Peyer's patch (tissue), 4 donors: ENCODE measurements around the gene CLEC7A. TPM values are rescaled to one million over a fixed set of nuclear protein-coding genes. Genes with fewer than 3 reads are reported as not detected.

ENCODE experiments used
- DNase-seq, 3 donors: peaks; one replicate each; pipeline ENCODE4 v3.0.0-alpha.2; 2017 to 2019
- H3K27ac ChIP-seq, 4 donors: fragments of 200-600 bp; sonication (generic); one replicate each; pipeline ENCODE4 v1.5.1; 2016 to 2019
- H3K27me3 ChIP-seq, 2 donors: fragments of 200-600 bp; sonication (generic); one replicate each; pipeline ENCODE4 v1.5.1; 2019
- H3K36me3 ChIP-seq, 3 donors: fragments of 200-600 bp; sonication (generic); one replicate each; pipeline ENCODE4 v1.5.1; 2016 to 2019
- H3K4me1 ChIP-seq, 4 donors: fragments of 200-600 bp; sonication (generic); one replicate each; pipeline ENCODE4 v1.5.1; 2016 to 2019
- H3K4me3 ChIP-seq, 4 donors: fragments of 200-600 bp; sonication (generic); 1 replicate in 3 of 4; 2 replicates in 1 of 4; pipeline ENCODE4 v1.5.1; 2016 to 2019; ENCODE audit warnings: mild to moderate bottlenecking in 1 of 4
- H3K9me3 ChIP-seq, 4 donors: fragments of 200-600 bp; sonication (generic); one replicate each; pipeline ENCODE4 v1.5.1; 2016 to 2019; ENCODE audit warnings: mild to moderate bottlenecking in 1 of 4
- CTCF ChIP-seq, 6 experiments: fragments of 450-650 bp in 4 of 6; fragments of 200-600 bp in 2 of 6; sonication (generic) in 1 of 6; IDR thresholded peaks; one replicate each; pipeline ENCODE4 v1.5.1; 2017 to 2019; ENCODE audit warnings: antibody characterized with exemption in 6 of 6, mild to moderate bottlenecking in 3 of 6, moderate library complexity in 1 of 6
- POLR2A ChIP-seq, 2 donors: fragments of 450-650 bp; IDR thresholded peaks; one replicate each; pipeline ENCODE4 v1.5.1; 2017; ENCODE audit warnings: antibody characterized with exemption in 2 of 2, mild to moderate bottlenecking in 2 of 2, moderate library complexity in 2 of 2
- total RNA-seq, 4 donors: library from RNA; depleted of rRNA; stranded (reverse); fragments of >200 nt; gene quantifications; one replicate each; pipeline ENCODE4 v1.1.0, GENCODE V29; 2016

Gene CLEC7A
- total RNA-seq = 1 to 10 TPM; 1.7 to 6.6 (median 3.2) TPM

- DNase-seq = no peak
- no peak for TF ChIP-seq POLR2A (IDR thresholded peaks at IDR 0.05)
- no peak for TF ChIP-seq CTCF (IDR thresholded peaks at IDR 0.05)
- Histone ChIP-seq H3K36me3 (no peaks in the 10 kb centered on the region), H3K27me3 (no peaks in the 10 kb centered on the region), H3K9me3 (no peaks in the 10 kb centered on the region), H3K4me1 (peaks cover 0 to 5% (median 0%) of the 10 kb centered on the region in 4 donors), H3K27ac (peak within 1 kb of the TSS in 3 of 4 donors; percentile 35 to 62 (median 40)), H3K4me3 (peak within 1 kb of the TSS in 2 of 4 donors; percentile 5 to 34)
These were observed at the start of gene CLEC7A for GRCh38 chr12:10130042-10130441. Gene CLEC7A, minus strand, starts transcription at chr12:10130199. Its CDS starts 117 bp downstream, at chr12:10130082.

- TF ChIP-seq CTCF (IDR thresholded peaks at IDR 0.05) = no peak
- no peak for TF ChIP-seq POLR2A (IDR thresholded peaks at IDR 0.05)
- no peak overlapping the region for H3K4me3 ChIP-seq
- H3K27me3 ChIP-seq = no peaks in the 10 kb centered on the region
- no peak overlapping the region for H3K27ac ChIP-seq
- no peaks in the 10 kb centered on the region for H3K36me3 ChIP-seq
- no peaks in the 10 kb centered on the region for H3K4me1 ChIP-seq
- DNase-seq = no peak
- H3K9me3 ChIP-seq = no peaks in the 10 kb centered on the region
These were observed 49.8 kb upstream of the CLEC7A start for GRCh38 chr12:10179776-10180181.

- no peaks in the 10 kb centered on the region for H3K4me1 ChIP-seq
- H3K36me3 ChIP-seq = no peaks in the 10 kb centered on the region
- no peak within 1 kb of the TSS for H3K27ac ChIP-seq
- H3K9me3 ChIP-seq = no peaks in the 10 kb centered on the region
- no peaks in the 10 kb centered on the region for H3K27me3 ChIP-seq
- TF ChIP-seq CTCF (IDR thresholded peaks at IDR 0.05) (no peak), POLR2A (IDR thresholded peaks at IDR 0.05) (no peak)
- no peak for DNase-seq
- H3K4me3 ChIP-seq = no peak within 1 kb of the TSS
These were observed 48.8 kb upstream of the CLEC7A start, which contains the start of gene TMEM52B for GRCh38 chr12:10178821-10179220. Gene TMEM52B, plus strand, starts transcription at chr12:10179032. Its CDS starts 543 bp downstream, at chr12:10179575.

- DNase-seq = no peak
- H3K36me3 ChIP-seq = no peaks in the 10 kb centered on the region
- H3K4me1 ChIP-seq = no peaks in the 10 kb centered on the region
- no peaks in the 10 kb centered on the region for H3K27me3 ChIP-seq
- H3K9me3 ChIP-seq = no peaks in the 10 kb centered on the region
- no peak overlapping the region for H3K4me3 ChIP-seq
- peak overlapping the region in 1 of 4 donors; percentile 4 for H3K27ac ChIP-seq
- no peak for TF ChIP-seq POLR2A (IDR thresholded peaks at IDR 0.05)
- peak in 3 of 6 experiments; percentile 40 to 55 (median 54) for TF ChIP-seq CTCF (IDR thresholded peaks at IDR 0.05)
These were observed 46.0 kb upstream of the CLEC7A start for GRCh38 chr12:10175846-10176636.

GRCh38 chr12:10174986-10175614 is 45.1 kb upstream of the CLEC7A start:
- TF ChIP-seq CTCF (IDR thresholded peaks at IDR 0.05) (no peak), POLR2A (IDR thresholded peaks at IDR 0.05) (no peak)
- H3K36me3 ChIP-seq = no peaks in the 10 kb centered on the region
- H3K27ac ChIP-seq = peak overlapping the region in 1 of 4 donors; percentile 4
- DNase-seq = no peak
- H3K4me1 ChIP-seq = no peaks in the 10 kb centered on the region
- H3K9me3 ChIP-seq = no peaks in the 10 kb centered on the region
- H3K27me3 ChIP-seq = no peaks in the 10 kb centered on the region
- no peak overlapping the region for H3K4me3 ChIP-seq
